ENCODE results near the gene PLPP3. TPM values are rescaled to one million over a fixed set of nuclear protein-coding genes. Genes with fewer than 3 reads are reported as not detected.

Gene PLPP3
- polyA plus RNA-seq, 3 donors = 0.21 to 0.32 TPM; not detected in 1

GRCh38 chr1:56505792-56506743 is 73.3 kb downstream of the PLPP3 start:
- no peaks in the 10 kb centered on the region for H3K36me3 ChIP-seq (replicated peaks in 1 of 2; ENCODE audit: control insufficient read depth in 1 of 2, insufficient read depth in 2 of 2, low read length in 2 of 2)
- H3K27ac Mint-ChIP-seq = peak overlapping the region; percentile 44 to 92 (median 69)
- no peaks in the 10 kb centered on the region for H3K9me3 ChIP-seq (replicated peaks in 1 of 2; ENCODE audit: control insufficient read depth in 1 of 2, insufficient read depth in 1 of 2, low read length in 2 of 2)
- no peak overlapping the region for H3K9ac ChIP-seq (ENCODE audit: insufficient read depth, low read length, poor library complexity, severe bottlenecking)
- 5% methylated on average over 10 of the region's 14 CpGs for WGBS (ENCODE audit: insufficient coverage)
- peaks cover 0 to 5% (median 3%) of the 10 kb centered on the region in 3 donors for H3K27me3 Mint-ChIP-seq (ENCODE audit: low read depth in 3 of 3)
- peak overlapping the region; percentile 33 to 37 for H3K27ac ChIP-seq (ENCODE audit: low read depth in 1 of 2, low read length in 2 of 2)
- no peaks in the 10 kb centered on the region for H3K79me2 ChIP-seq (ENCODE audit: insufficient read depth, low read length)
- intact Hi-C loops (cut with micrococcal nuclease) = no loop called here
- peaks cover 73% of the 10 kb centered on the region for H3K4me1 Mint-ChIP-seq
- H3K4me2 ChIP-seq (replicated peaks; ENCODE audit: extremely low read depth, low read length, poor library complexity, severe bottlenecking) = peak overlapping the region; percentile 61
- no peak for TF ChIP-seq CTCF (IDR thresholded peaks at IDR 0.05)
- H3K36me3 Mint-ChIP-seq = peaks cover 5 to 16% of the 10 kb centered on the region in 2 donors
- H4K20me1 ChIP-seq (ENCODE audit: insufficient read depth, low read length) = no peaks in the 10 kb centered on the region
- DNase-seq = peak in 2 of 3 donors; percentile 38 to 43
- peak overlapping the region; percentile 48 for H2AFZ ChIP-seq (ENCODE audit: insufficient read depth, low read depth, low read length, poor library complexity, severe bottlenecking)
- peak overlapping the region in 1 of 3 experiments; percentile 60 for H3K4me3 ChIP-seq (replicated peaks in 1 of 3; ENCODE audit: low read depth in 2 of 3, low read length in 3 of 3)
- peaks cover 55 to 62% of the 10 kb centered on the region in 2 donors for H3K4me1 ChIP-seq (ENCODE audit: control insufficient read depth in 1 of 2, insufficient read depth in 2 of 2, low read length in 2 of 2)
- H3K4me3 Mint-ChIP-seq = peak overlapping the region; percentile 66 to 80
- H3K9me3 Mint-ChIP-seq = peaks cover 0 to 5% (median 0%) of the 10 kb centered on the region in 7 donors
- no peaks in the 10 kb centered on the region for H3K27me3 ChIP-seq (ENCODE audit: control insufficient read depth in 2 of 2, insufficient read depth in 2 of 2, low read length in 2 of 2)

DNA sequence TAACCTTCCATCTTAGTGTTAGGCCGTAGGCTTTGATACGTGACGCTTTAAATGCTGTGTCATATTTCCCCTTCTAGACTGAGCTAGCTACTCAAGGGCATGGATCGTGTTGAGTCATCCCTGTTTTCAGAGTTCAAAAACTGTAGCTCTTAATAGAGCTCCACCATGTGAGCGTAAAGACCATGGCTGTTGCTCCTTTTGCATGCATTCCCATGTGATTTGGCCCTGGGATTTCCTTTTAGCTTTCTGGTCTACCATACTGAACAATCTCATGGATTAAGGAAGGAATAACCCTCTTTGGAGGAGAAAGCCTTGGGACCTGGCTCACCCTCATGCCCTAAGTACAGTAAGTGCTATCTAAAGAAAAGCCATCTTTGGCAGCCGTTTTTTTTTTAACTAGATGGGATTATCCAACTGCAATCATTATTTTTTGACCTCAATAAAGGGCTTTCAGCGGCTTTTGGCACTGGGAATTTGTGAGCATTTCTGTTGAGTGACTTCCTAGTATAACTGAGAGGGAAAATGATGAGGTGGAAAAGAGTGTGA is 76.6 kb downstream of the PLPP3 start:
- intact Hi-C loops (cut with micrococcal nuclease) = no loop called here
- H3K27ac ChIP-seq (ENCODE audit: low read depth in 1 of 2, low read length in 2 of 2) = no peak overlapping the region
- peaks cover 38 to 44% of the 10 kb centered on the region in 2 donors for H3K4me1 ChIP-seq (ENCODE audit: control insufficient read depth in 1 of 2, insufficient read depth in 2 of 2, low read length in 2 of 2)
- H2AFZ ChIP-seq (ENCODE audit: insufficient read depth, low read depth, low read length, poor library complexity, severe bottlenecking) = no peak overlapping the region
- Mint-ChIP-seq H3K4me1 (peaks cover 51% of the 10 kb centered on the region), H3K9me3 (peaks cover 0 to 5% (median 0%) of the 10 kb centered on the region in 7 donors), H3K27ac (peak overlapping the region in 6 of 7 donors; percentile 1 to 67 (median 55)), H3K4me3 (no peak overlapping the region), H3K36me3 (peaks cover 0 to 16% of the 10 kb centered on the region in 2 donors), H3K27me3 (ENCODE audit: low read depth in 3 of 3) (peaks cover 2 to 7% (median 2%) of the 10 kb centered on the region in 3 donors)
- no peak overlapping the region for H3K4me3 ChIP-seq (replicated peaks in 1 of 3; ENCODE audit: low read depth in 2 of 3, low read length in 3 of 3)
- H3K36me3 ChIP-seq (replicated peaks in 1 of 2; ENCODE audit: control insufficient read depth in 1 of 2, insufficient read depth in 2 of 2, low read length in 2 of 2) = no peaks in the 10 kb centered on the region
- no peaks in the 10 kb centered on the region for H3K79me2 ChIP-seq (ENCODE audit: insufficient read depth, low read length)
- H3K27me3 ChIP-seq (ENCODE audit: control insufficient read depth in 2 of 2, insufficient read depth in 2 of 2, low read length in 2 of 2) = no peaks in the 10 kb centered on the region
- H3K4me2 ChIP-seq (replicated peaks; ENCODE audit: extremely low read depth, low read length, poor library complexity, severe bottlenecking) = no peak overlapping the region
- H3K9ac ChIP-seq (ENCODE audit: insufficient read depth, low read length, poor library complexity, severe bottlenecking) = no peak overlapping the region
- no peaks in the 10 kb centered on the region for H3K9me3 ChIP-seq (replicated peaks in 1 of 2; ENCODE audit: control insufficient read depth in 1 of 2, insufficient read depth in 1 of 2, low read length in 2 of 2)
- 3% methylated on average over 5 of the region's 7 CpGs for WGBS (ENCODE audit: insufficient coverage)
- peak; percentile 69 to 83 (median 81) for DNase-seq
- TF ChIP-seq CTCF (IDR thresholded peaks at IDR 0.05) = no peak
- H4K20me1 ChIP-seq (ENCODE audit: insufficient read depth, low read length) = no peaks in the 10 kb centered on the region
